GM18951 (cell line): ENCODE data around the gene HERC3.

Experiments
- POLR2A ChIP-seq: IDR thresholded peaks from 4 replicates; pipeline ENCODE4 v1.6.1; 2011; ENCODE audit warnings: mild to moderate bottlenecking; ENCODE audit not compliant: insufficient read length, insufficient read depth; ENCODE audit errors: extremely low read depth
- in situ Hi-C: fragments of 300-500 bp; cut with MboI; formaldehyde crosslinking; loops from one replicate; pipeline ENCODE4 v1.12.0; 2022; ENCODE audit warnings: low sequenced_read_pairs, mixed read lengths, inconsistent platforms; ENCODE audit not compliant: unreplicated experiment

Gene HERC3

GRCh38 chr4:88743696-88744095 is 151.4 kb downstream of the HERC3 start:
- no peak for TF ChIP-seq POLR2A
- in situ Hi-C loops: no loop called here

- in situ Hi-C loops: no loop called here
- TF ChIP-seq POLR2A: no peak
These were observed 152.3 kb downstream of the HERC3 start for GRCh38 chr4:88744609-88745008.

- TF ChIP-seq POLR2A: no peak
- in situ Hi-C loops: no loop called here
These were observed 152.9 kb downstream of the HERC3 start for GRCh38 chr4:88745175-88745574.

GRCh38 chr4:88745581-88746163 is 153.4 kb downstream of the HERC3 start:
- no peak for TF ChIP-seq POLR2A
- in situ Hi-C loops: no loop called here

- in situ Hi-C loops: no loop called here
These were observed 153.9 kb downstream of the HERC3 start for GRCh38 chr4:88746206-88746605.

GRCh38 chr4:88747351-88747750 is 155.1 kb downstream of the HERC3 start:
- in situ Hi-C loops: no loop called here
- no peak for TF ChIP-seq POLR2A

More at GRCh38 chr4:88746206-88746605, 153.9 kb downstream of the HERC3 start:
- no peak for TF ChIP-seq POLR2A

- in situ Hi-C loops: no loop called here
- TF ChIP-seq POLR2A: no peak
These were observed 158.1 kb downstream of the HERC3 start for GRCh38 chr4:88750369-88750768.

GRCh38 chr4:88751258-88752075 is 159.2 kb downstream of the HERC3 start:
- in situ Hi-C loops: no loop called here

GRCh38 chr4:88752076-88752463 is 159.8 kb downstream of the HERC3 start:
- TF ChIP-seq POLR2A: no peak
- in situ Hi-C loops: no loop called here

More at GRCh38 chr4:88751258-88752075, 159.2 kb downstream of the HERC3 start:
- no peak for TF ChIP-seq POLR2A

GRCh38 chr4:88752754-88753153 is 160.5 kb downstream of the HERC3 start:
- in situ Hi-C loops: no loop called here
- TF ChIP-seq POLR2A: no peak

GRCh38 chr4:88753658-88754571 is 161.6 kb downstream of the HERC3 start:
- in situ Hi-C loops: no loop called here
- TF ChIP-seq POLR2A: no peak

GRCh38 chr4:88754796-88755195 is 162.5 kb downstream of the HERC3 start:
- TF ChIP-seq POLR2A: no peak
- in situ Hi-C loops: no loop called here

- in situ Hi-C loops: no loop called here
- TF ChIP-seq POLR2A: no peak
These were observed 163.2 kb downstream of the HERC3 start for GRCh38 chr4:88755454-88755853.
